Measurements from ENCODE around the gene ANKDD1A.

DNA sequence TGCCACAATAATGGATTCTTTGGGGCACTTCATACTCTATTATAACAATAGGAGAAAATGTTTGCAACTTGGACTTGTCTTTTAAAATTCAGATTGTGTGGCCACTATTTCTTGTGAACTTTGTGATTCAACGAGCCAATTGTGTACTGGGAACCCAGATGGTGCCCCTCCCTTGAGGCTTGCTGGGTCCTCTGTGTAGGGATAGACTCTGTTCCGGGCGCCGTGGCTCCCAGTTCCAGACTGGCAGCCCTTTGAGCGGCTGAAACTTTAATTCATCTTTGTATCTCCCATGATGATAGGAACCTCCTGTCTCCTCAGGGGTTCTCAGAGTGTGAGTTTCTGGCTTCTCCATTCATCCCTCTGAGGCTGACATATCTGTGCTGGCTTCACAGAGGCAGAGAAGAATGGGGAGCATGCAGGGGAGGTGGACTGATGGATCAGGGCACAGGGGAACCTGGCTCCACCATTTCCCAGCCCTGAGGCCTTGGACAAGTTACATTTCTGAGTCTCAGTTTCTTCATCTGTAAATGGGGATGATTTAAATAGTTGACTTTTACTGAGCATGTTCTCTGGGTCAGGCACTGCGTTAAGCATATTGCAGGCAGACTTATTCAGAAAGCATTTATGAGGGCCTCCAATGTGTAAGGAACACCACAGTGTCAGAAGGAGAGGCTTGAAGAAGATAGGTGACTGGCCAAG, 15.2 kb upstream of the ANKDD1A start:
- no peak for TF ChIP-seq CTCF (IDR thresholded peaks at IDR 0.05)
- TF ChIP-seq POLR2A (IDR thresholded peaks at IDR 0.05) = no peak
- TF ChIP-seq POLR2AphosphoS5 (IDR thresholded peaks at IDR 0.05) = no peak

Data from stomach (tissue), 4 donors.